ENCODE measurements around the gene ABCB10. TPM values are rescaled to one million over a fixed set of nuclear protein-coding genes. Genes with fewer than 3 reads are reported as not detected.

ABCB10 gene
- polyA plus RNA-seq, 1 donor (not counting 4 experiments of a cell fraction or from before 2014, with no cell fraction given): 14.3 TPM

GRCh38 chr1:229590119-229590518 lies 31.6 kb upstream of the ABCB10 start:
- no peak overlapping the region for H3K9ac ChIP-seq (ENCODE audit: control insufficient read depth, extremely low read depth, insufficient read depth, low read length)
- FAIRE-seq (no peak), DNase-seq (ENCODE audit: low read depth, low spot score) (no peak)
- peaks cover 2% of the 10 kb centered on the region for H3K4me1 ChIP-seq (ENCODE audit: control insufficient read depth, extremely low read depth, insufficient read depth, low read length)
- no peaks in the 10 kb centered on the region for H3K27me3 ChIP-seq (ENCODE audit: control insufficient read depth, extremely low read depth, insufficient read depth, low read length)
- dilution Hi-C loops (cut with MboI; ENCODE audit: extremely low pct_ligation_motif_present, low sequenced_read_pairs): no loop called here
- H3K36me3 ChIP-seq (ENCODE audit: control insufficient read depth in 2 of 2, extremely low read depth in 1 of 2, insufficient read depth in 2 of 2, low read length in 2 of 2): peaks cover 12 to 13% of the 10 kb centered on the region in 2 experiments
- no peaks in the 10 kb centered on the region for H3K9me1 ChIP-seq (ENCODE audit: control insufficient read depth, extremely low read depth, insufficient read depth, low read length)
- H3K9me3 ChIP-seq (ENCODE audit: control insufficient read depth, low read depth, low read length): no peaks in the 10 kb centered on the region
- no peak overlapping the region for H3K27ac ChIP-seq (ENCODE audit: control insufficient read depth, insufficient read depth, low read length)
- H3K4me2 ChIP-seq (ENCODE audit: control insufficient read depth, extremely low read depth, insufficient read depth, low read depth, low read length): no peak overlapping the region
- no peak overlapping the region for H2AFZ ChIP-seq (ENCODE audit: control insufficient read depth, low read length)
- TF ChIP-seq EZH2 (IDR thresholded peaks at IDR 0.05; ENCODE audit: low read length) (no peak), CTCF (optimal IDR thresholded peaks at IDR 0.05 in 1 of 3, IDR thresholded peaks at IDR 0.05 in 1 of 3, conservative IDR thresholded peaks at IDR 0.05 in 1 of 3; ENCODE audit: extremely low read depth in 1 of 3, insufficient read depth in 2 of 3, low read length in 3 of 3) (no peak)
- no peak overlapping the region for H3K4me3 ChIP-seq (ENCODE audit: control insufficient read depth in 2 of 3, extremely low read depth in 1 of 3, insufficient read depth in 2 of 3, low read depth in 1 of 3, low read length in 3 of 3)
- no peaks in the 10 kb centered on the region for H4K20me1 ChIP-seq (ENCODE audit: control insufficient read depth, extremely low read depth, insufficient read depth, low read length)
- H3K79me2 ChIP-seq (ENCODE audit: control insufficient read depth, insufficient read depth, low read length): no peaks in the 10 kb centered on the region

DNA sequence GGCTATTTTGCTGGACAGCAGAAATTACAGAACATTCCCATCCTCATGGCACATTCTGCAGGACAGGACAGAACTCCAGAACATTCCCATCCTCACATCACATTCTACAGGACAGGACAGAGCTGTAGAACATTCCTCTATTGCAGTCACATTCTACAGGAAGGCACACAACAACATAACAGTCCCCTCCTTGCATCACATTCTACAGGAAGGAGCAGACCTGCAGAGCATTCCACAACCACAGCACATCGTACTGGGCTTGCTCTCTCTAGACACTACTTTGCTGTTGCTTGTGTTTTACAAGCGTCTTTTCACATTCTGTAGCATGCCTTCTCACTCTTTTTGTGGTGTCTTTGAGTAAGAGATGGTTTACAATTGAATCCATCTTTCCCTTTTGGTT lies 26.8 kb upstream of the ABCB10 start:
- no peaks in the 10 kb centered on the region for H3K9me3 ChIP-seq (ENCODE audit: control insufficient read depth, low read depth, low read length)
- H4K20me1 ChIP-seq (ENCODE audit: control insufficient read depth, extremely low read depth, insufficient read depth, low read length): no peaks in the 10 kb centered on the region
- H3K9me1 ChIP-seq (ENCODE audit: control insufficient read depth, extremely low read depth, insufficient read depth, low read length): no peaks in the 10 kb centered on the region
- H3K27me3 ChIP-seq (ENCODE audit: control insufficient read depth, extremely low read depth, insufficient read depth, low read length): no peaks in the 10 kb centered on the region
- no peak overlapping the region for H3K9ac ChIP-seq (ENCODE audit: control insufficient read depth, extremely low read depth, insufficient read depth, low read length)
- no peak overlapping the region for H3K27ac ChIP-seq (ENCODE audit: control insufficient read depth, insufficient read depth, low read length)
- H3K36me3 ChIP-seq (ENCODE audit: control insufficient read depth in 2 of 2, extremely low read depth in 1 of 2, insufficient read depth in 2 of 2, low read length in 2 of 2): no peaks in the 10 kb centered on the region
- no peak for DNase-seq (ENCODE audit: low read depth, low spot score)
- no peaks in the 10 kb centered on the region for H3K79me2 ChIP-seq (ENCODE audit: control insufficient read depth, insufficient read depth, low read length)
- no peak overlapping the region for H2AFZ ChIP-seq (ENCODE audit: control insufficient read depth, low read length)
- no peak for FAIRE-seq
- dilution Hi-C loops (cut with MboI; ENCODE audit: extremely low pct_ligation_motif_present, low sequenced_read_pairs): no loop called here
- TF ChIP-seq CTCF (optimal IDR thresholded peaks at IDR 0.05 in 1 of 3, IDR thresholded peaks at IDR 0.05 in 1 of 3, conservative IDR thresholded peaks at IDR 0.05 in 1 of 3; ENCODE audit: extremely low read depth in 1 of 3, insufficient read depth in 2 of 3, low read length in 3 of 3): no peak
- no peak for TF ChIP-seq EZH2 (IDR thresholded peaks at IDR 0.05; ENCODE audit: low read length)
- H3K4me2 ChIP-seq (ENCODE audit: control insufficient read depth, extremely low read depth, insufficient read depth, low read depth, low read length): no peak overlapping the region
- H3K4me1 ChIP-seq (ENCODE audit: control insufficient read depth, extremely low read depth, insufficient read depth, low read length): peaks cover 2% of the 10 kb centered on the region
- no peak overlapping the region for H3K4me3 ChIP-seq (ENCODE audit: control insufficient read depth in 2 of 3, extremely low read depth in 1 of 3, insufficient read depth in 2 of 3, low read depth in 1 of 3, low read length in 3 of 3)

Measured in keratinocyte (primary cell).